Myocyte (in vitro differentiated cells): Measurements from ENCODE around the gene KCNJ6. TPM values are rescaled to one million over a fixed set of nuclear protein-coding genes. Genes with fewer than 3 reads are reported as not detected.
"Not testable (repeated sequence)": the region's sequence is repeated elsewhere in the genome, so short reads cannot be mapped to it uniquely, and the experiment has no call there.

Source experiments
- DNase-seq: peaks from one replicate; pipeline ENCODE4 v3.0.0-alpha.2; 2012; ENCODE audit warnings: low read depth
- total RNA-seq: library from RNA; depleted of rRNA; stranded (reverse); fragments of >200 nt; gene quantifications from 2 replicates; pipeline ENCODE4 v1.2.3, GENCODE V29; 2014

KCNJ6 gene
- total RNA-seq, 1 donor from 2014 or later, result 18.3 TPM

- DNase-seq, result no peak
Measured at GRCh38 chr21:37578471-37579126, 337.7 kb downstream of the KCNJ6 start.

GRCh38 chr21:37576929-37577328, 339.3 kb downstream of the KCNJ6 start:
- DNase-seq, result not testable (repeated sequence)

- DNase-seq, result peak; percentile 94
Measured at GRCh38 chr21:37575580-37575979, 340.7 kb downstream of the KCNJ6 start.

GRCh38 chr21:37574751-37575150, 341.5 kb downstream of the KCNJ6 start:
- DNase-seq, result no peak

- DNase-seq, result no peak
Measured at GRCh38 chr21:37574316-37574715, 341.9 kb downstream of the KCNJ6 start.

- no peak for DNase-seq
Measured at GRCh38 chr21:37571442-37571841, 344.8 kb downstream of the KCNJ6 start.

- no peak for DNase-seq
Measured at GRCh38 chr21:37568916-37569315, 347.3 kb downstream of the KCNJ6 start.

- no peak for DNase-seq
Measured at GRCh38 chr21:37568415-37568814, 347.8 kb downstream of the KCNJ6 start.

- peak; percentile 95 for DNase-seq
Measured at GRCh38 chr21:37566790-37567615, 349.3 kb downstream of the KCNJ6 start.

GRCh38 chr21:37565530-37566223, 350.6 kb downstream of the KCNJ6 start:
- DNase-seq, result peak; percentile 66

- peak; percentile 57 for DNase-seq
Measured at GRCh38 chr21:37564924-37565529, 351.2 kb downstream of the KCNJ6 start.

GRCh38 chr21:37564341-37564923, 351.8 kb downstream of the KCNJ6 start:
- DNase-seq, result peak; percentile 99

GRCh38 chr21:37563641-37564340, 352.5 kb downstream of the KCNJ6 start:
- DNase-seq, result peak; percentile 95

- DNase-seq, result no peak
Measured at GRCh38 chr21:37562920-37563640, 353.2 kb downstream of the KCNJ6 start.

- no peak for DNase-seq
Measured at GRCh38 chr21:37561941-37562919, 354.0 kb downstream of the KCNJ6 start.

- no peak for DNase-seq
Measured at GRCh38 chr21:37561506-37561905, 354.8 kb downstream of the KCNJ6 start.

- DNase-seq, result no peak
Measured at GRCh38 chr21:37560385-37560784, 355.9 kb downstream of the KCNJ6 start.

GRCh38 chr21:37558676-37559211, 357.5 kb downstream of the KCNJ6 start:
- no peak for DNase-seq
